HG02970 (cell line): ENCODE measurements around the gene HIVEP3.

ENCODE experiments used
- ATAC-seq: cut with Tn5 transposase; IDR thresholded peaks from one replicate; pipeline ENCODE4 v1.9.1; 2021; ENCODE audit warnings: mild to moderate bottlenecking, moderate library complexity, moderate number of reproducible peaks; ENCODE audit not compliant: unreplicated experiment, low FRiP score

The HIVEP3 gene

DNA sequence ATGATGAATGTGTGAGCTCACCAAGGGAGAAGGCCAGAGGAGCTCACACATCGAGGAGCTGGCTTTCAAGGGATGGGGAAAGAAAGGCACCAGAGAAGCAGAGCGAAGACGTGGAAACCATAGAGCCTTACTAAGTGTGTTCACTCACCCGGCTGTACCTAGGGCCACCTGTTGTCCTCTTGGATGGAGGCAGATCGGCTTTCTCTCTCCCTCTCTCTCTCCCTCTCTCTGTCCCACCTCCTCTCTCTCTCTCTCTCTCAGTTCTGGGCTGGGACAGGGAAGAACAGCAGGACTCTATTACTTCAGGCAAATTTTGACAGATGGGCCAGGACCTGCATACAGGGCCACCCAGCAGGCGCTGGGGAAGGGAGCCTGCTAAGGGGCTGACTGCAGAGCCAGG is 64.8 kb downstream of the HIVEP3 start:
- ATAC-seq = no peak

DNA sequence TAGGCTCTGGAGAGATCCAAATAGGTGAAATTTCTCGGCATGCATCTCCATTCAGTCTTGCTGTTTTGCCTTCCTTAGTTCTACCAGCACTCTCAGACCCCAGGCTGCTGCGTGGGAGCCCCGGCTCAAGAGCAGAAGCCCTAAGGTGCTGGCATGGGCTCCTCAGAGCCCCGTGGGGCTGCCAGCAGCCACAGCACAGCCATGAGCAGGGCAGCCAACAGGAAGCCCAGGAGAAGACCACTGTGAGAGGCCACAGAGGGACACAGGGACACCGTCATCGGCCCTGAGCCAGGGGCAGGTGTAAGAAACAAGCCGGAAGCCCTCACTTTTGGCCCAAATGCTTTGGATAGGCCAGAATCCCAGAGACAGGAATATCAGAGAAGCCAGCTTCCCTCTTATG is 66.6 kb downstream of the HIVEP3 start:
- ATAC-seq = no peak

DNA sequence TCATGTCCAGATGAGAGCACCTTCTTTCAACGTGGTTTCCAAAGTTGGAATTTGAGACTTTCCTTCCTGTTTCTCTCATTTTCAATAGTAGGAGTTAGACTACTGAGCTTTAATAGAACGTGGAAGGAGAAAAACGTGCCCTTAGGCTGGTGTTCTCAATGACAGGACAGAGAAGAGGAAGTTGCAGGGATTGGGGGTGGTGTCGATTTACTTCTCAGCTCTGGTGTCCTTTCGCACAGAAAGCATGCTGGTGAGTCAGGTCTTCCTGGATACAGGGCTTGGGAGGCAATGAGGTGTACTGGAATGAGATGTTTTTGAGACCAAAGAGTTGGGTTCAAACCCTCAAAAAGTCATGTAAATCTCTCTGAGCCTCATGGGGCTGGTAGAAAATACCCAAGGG is 67.1 kb downstream of the HIVEP3 start:
- no peak for ATAC-seq

DNA sequence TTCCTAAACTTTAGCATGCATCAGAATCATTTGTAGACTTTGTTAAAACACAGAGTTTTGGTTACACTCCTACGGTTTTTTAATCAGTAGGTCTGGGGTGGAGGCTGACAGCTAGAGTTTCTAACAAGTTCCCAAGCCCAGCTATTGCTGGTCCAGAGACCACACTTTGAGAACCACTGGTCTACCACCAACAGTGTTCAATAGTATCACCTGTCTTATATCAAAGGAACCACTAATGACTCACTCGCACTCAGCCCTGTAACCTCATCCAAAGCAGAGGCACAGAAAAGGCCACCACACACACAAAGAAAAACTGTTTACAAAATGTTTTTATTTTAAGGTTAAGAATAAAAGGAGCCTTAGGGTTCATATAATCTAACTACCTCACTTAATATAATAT is 68.7 kb downstream of the HIVEP3 start:
- ATAC-seq = no peak

DNA sequence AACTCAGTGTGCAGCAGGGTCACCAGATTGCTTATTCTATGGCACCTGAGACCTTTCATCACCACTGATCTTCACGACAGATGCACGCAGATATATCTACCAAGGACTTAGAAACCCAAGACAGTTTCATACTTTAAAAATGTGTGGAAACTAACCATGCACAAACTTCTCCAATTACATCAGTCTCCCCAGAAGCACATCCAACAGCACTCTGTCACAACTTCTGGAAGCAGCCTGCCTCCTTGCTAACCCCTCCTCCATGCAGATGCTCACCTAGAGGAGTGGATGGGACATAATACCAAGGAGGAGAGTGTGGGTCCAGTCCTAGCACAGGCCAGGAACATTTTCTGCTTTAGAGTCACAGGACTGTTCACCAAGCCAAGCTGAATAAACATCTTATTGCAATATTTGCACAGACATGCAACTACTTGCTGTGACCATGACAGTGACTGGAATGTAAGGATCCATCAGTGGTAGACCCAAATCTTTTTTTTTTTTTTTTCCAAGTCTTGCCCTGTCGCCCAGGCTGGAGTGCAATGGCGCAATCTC is 69.4 kb downstream of the HIVEP3 start:
- no peak for ATAC-seq

DNA sequence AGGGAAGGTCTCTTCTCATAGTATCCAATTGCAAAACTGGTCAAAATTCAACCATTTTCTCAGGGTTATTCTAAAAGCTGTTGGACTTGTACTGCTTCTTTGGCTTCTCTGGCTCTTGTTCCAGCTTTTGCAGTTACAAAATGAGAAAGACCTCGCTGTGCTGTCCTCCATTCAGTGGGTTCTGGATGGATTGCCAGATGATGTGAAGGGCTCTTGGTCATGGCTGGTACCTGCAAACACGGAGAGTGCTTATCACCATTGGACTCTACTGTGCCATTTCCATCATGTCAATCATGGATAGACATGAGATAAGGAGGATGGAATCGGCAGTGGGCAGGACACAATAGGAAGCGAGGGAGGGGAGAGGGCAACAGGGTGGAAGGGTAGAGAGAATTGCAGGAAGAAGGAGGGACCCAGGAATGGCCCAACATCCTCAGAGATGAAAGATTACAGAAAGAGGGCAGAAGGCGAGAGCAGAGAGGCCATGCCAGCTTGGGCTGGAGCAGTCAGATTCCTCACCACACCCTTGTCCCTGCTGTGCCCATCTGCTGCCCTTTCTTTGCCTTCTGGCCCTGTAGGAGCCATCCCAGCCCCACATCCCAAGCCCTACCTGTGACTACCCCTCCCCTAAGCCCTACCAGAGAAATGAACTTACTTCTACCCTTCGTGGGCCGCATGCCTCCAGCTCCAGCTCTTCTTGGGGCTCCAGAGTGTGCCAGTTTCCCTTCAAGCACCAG is 70.3 kb downstream of the HIVEP3 start:
- no peak for ATAC-seq

DNA sequence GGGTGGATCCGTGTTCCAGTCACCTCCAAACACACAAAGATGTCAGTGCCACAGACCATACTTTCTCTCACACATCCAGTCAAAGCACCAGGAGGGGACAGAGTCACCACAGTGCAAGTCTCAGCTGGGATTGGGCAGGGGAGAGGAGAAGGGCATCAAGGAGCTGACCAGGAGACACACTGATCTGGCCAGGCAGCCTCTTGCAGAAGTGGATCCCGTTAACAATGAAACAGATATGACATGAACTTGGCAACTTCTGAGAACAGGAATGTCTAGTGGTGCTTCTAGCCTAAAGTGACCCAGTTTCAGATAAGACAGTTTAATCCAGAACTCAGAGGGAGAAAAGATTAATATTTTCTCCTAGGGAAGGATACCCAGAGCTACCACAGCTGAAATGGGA is 71.0 kb downstream of the HIVEP3 start:
- ATAC-seq = no peak

DNA sequence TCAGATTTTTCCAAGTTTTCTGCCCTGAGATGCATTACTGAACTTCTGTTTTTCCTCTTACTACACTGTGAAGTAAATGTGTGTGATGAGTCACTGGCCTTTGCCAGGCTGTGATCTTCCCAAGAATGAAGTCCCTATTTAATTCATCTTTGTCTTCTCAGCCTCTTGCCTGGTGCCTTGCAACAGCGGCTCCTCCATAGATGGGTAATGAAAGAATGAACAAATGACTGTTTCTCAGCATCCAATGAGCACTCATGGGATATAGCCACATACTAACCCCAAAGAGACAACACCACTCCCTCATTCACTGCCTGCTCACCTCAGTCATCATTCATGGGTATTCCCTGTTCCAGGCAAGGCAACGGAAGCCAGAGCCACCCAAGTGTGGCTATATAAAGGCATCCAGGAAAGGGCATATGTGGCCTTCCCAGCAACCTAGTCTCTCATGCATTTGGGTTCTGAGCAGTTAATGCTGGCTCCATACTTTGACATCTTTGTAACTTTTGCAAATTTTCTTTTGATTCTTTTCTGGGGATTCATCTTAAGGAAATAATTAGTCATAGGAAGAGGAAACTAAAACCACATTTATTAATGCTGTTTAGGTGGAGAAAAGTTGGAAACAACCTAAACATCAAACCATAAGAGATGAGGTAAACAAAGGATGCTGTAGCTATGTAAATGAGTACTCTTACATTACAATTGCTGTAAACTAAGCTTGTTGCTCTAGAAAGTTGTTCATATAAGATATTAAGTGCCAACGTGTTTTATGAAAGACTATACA is 71.9 kb downstream of the HIVEP3 start:
- ATAC-seq = no peak

DNA sequence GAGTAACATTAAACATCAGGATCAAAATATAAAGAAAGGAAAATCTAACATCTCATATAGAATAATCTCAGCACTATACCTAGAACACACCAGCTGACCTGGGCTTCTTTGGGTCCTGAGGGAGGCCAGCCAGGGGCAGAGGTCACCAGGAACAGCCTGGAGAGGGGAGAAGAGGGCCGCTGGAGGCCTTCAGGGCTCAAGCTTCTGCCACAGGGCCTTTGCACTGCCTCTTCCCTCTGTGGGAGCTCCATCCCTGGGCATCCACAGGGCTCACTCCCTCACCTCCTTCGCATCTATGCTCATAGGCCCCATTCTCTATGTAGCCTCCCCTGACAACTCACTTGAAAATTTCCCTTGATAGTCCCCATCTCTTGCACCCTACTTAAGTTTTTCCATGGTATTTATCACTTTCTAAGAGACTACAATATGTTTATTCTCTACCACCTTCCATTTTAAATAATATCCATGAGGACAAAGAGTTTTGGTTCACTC is 73.9 kb downstream of the HIVEP3 start:
- no peak for ATAC-seq

DNA sequence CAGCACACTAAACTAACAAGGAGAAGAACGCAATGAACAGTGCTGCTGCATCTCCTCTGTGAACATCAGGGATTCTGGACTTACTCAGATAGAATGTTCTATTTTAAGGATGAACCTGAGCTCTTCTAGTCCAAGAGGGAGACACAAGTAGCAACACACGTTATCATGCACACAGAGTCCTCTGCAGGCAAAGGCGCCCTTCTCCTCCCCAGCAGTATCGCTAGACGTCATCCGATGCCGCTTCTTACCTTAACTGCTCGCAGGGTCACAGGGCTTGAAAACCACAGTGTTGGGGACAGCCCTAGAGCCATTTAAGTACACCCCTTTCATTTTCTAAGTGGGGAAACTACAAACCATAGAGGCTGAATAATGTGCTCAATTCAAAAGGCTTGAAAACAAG is 74.5 kb downstream of the HIVEP3 start:
- ATAC-seq = no peak

DNA sequence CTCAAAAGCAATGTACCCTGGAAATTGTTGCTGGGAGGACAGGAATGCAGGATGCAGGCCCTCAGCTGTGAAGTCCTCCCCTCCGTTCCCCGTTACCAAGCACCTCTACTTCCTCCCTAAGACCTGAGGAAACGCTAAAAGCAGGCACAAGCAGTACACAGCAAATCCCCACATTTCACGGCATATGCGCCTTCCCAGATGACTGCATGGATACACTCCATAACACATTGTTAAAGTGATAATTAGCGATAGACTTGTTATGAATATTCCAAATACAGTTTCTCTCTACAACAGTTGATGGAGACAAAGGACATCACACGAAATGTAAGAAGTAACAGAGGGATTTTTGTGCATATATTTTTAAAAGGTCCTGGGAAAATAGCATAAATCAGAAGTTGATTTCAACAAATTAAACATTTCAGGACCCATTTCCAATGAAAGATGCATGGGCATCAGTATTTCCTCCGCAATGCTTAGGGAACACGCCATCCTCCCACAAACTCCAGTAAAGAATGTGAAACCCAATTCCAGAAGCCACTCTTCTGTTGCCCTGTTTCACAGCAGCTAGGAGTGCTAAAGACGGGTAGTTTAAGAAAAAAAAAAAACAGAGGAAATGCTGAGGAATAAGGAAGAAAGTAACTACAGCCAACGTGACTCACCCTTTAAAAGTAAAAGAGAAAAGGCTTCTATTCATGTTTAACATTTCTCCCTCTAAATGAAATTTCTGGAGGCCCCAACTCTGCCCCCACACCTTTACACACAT is 75.5 kb downstream of the HIVEP3 start:
- no peak for ATAC-seq

DNA sequence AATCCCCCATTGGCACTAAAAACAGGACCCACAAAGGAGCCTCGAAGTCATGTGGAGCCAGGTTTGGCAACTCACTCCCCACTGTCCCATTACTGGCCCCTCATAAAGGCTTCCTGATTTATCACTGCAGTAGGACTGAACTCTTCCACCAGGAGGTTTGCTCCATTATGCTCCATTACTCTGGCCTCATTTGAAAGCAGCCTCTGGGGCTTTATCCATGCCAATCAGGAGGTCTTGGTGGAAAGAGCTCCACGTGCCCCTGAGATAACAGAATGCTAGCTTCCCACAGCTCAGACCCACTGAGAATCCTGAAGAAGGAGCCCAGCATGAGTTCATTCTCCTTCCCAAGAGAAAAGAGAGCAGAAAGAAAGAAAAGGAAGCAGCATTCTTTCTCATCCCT is 76.4 kb downstream of the HIVEP3 start:
- no peak for ATAC-seq

DNA sequence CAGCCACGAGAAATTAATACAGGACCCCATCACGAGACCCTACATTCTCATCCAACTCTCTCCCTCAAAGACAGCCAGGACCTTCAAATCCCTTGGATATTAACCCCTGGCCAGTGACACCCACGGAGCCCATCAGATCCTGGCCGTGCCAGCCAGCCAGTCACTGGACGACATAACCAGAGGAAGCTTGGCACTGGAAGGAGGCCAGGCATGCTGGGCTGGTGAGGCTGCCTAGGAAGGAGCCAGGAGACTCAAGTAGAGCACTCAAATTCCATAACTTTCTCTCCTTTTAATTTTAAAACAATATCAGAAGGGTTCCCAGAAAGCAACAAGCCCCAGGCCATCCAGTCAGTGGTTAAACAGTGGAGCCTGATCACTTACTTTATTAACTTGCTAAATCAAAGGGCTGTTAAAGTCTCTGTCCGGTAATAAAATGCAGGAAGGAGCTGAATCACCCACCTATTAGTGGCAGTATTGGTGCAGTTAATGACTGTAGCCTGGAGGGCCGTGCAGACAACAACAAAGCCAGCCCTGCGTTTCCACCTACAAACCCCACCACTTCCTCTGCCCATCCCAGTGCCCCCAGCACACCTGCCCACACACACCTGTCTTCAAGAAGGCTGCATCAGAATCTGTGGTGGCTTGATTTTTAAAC is 78.0 kb downstream of the HIVEP3 start:
- no peak for ATAC-seq

DNA sequence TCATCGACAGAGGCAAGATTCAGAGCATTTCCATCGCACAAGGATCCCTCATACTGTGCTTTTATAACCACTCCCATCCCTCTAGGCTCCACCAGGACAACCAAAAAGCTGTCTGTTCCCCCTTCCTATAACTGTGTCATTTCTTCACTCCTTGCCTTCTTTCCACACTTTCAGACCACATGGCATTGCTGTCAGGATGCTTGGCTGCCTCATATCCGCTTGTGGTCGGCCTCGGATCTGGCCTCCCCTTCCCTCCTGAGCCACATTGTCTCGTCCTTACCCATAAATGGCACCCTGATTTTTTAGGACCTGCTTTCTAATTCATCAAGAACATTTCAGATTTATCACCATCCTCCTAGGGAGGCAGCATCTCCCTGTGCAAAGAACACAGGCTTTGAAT is 80.5 kb downstream of the HIVEP3 start:
- no peak for ATAC-seq

DNA sequence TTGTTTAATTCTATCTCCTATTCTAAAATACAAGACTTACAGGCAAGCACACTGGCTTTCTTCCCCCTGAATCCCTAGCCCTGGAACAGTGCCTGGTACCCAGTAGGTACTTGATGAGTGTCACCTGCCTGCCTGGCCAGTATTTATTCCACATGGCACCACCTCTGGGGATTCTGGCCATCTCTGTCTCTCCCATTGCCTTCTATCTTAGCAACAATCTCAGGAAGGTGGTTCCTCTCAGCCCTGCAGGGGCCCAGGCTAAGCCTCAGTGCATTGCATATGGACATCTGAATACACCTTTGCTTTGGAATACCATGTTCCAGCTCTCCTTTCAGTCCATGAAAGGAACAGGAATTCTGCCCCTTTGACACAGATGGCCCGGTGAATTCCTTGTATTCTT is 81.0 kb downstream of the HIVEP3 start:
- no peak for ATAC-seq

DNA sequence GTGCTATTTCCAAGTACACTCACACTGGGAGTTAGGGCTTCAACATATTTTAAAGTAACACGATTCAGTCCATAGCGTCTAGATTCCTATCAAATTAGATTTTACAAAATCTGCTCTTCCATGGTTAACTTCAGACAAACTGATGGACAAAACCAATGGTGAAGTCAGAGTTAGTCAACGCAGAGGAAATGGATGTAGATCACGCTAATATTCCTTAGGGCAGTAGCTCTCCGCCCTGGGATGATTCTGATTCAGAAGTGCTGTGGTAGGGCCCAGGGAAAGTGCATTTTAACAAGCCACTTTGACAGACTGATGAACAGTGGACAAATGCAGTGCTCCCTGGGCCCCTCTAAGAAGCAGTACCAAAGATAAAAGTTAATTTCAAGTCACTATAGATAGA is 83.2 kb downstream of the HIVEP3 start:
- no peak for ATAC-seq

DNA sequence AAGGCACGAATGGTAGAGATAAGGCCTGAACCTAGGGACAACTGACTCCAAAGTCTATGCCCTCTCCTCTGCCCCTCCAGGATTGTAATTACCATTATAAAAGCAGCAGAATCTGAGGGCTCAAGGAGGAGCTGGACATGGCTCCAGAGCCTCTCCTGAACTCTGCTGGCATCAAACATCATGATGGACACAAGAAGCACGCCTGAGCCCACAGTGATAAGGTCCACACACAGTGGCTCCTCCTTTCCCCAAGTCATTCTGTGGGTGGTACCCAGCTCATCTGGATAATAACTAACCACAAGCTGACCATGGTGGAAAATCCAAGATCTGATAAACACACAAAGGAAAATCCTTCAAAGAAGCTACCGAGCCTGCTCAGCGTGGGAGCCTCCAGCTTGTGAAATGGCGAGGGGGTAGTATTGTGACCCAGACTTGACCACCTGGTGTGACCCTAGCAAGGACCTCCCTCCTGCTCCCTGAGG is 85.2 kb downstream of the HIVEP3 start:
- no peak for ATAC-seq

DNA sequence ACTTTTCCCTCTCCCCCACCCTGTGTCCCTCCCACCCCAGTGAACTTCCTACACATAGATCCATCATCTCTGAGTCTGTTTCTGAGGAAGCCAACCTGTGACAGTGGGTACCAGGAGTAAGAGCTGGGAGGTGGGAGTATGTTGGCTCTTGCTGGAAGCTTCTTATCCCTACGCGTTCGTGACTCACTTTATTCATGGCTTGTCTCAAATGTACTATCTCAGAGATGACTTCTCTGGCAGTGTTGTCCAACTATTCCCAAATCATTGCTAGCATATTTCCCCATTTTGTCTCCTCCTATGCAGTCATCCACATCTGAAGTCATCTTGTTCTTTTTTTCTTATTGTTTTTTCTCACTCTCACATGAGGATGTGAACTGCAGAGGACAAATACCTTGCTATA is 88.0 kb downstream of the HIVEP3 start:
- no peak for ATAC-seq

DNA sequence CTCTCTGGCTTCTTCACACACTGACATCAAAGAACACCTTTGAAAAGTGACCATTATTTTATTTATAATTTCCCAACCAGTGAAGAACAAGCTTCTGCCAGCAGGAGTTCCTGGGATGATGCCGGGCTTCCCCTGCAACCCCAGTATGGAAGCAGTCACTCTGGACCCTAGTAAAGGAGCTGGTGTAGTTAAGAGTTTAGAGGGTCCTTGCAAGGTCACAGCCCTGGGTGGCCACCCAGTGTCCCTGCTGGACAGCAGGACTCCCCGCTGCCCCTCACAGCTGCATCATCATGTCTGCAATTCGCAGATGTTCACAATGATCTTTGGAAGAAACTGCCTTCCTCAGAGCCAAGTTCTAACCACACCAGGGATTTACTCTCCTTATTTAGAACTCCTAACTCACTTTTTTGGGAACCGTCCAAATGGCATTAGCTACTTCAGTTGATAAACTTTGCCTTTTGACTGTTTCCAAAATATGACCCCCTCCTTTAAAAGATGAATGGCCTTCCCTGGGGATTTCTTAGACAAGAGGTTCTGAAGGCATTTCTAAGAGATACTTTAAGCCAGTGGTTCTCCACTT is 90.6 kb downstream of the HIVEP3 start:
- ATAC-seq = no peak

DNA sequence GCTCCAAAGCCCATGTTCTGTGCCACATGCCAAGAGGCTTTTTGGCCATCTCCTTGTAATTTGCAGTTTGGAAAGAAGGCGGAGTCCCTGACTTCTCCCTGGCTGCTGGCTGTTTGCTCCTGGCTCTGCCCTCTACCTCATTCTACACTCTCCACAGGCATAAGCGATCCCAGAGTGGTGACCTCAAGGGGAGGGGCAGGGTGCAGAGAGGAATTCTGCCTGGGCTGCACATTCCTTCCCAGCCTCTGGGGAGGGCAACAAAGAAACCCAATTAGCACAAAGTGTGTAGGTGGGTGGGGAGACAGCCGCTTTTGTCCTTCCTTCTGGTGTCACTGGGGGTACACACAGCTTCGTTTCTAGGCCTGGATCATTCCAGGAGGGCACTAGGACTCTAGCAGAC is 95.3 kb downstream of the HIVEP3 start:
- no peak for ATAC-seq
